ENCODE measurements around the gene PCBP2.
"Not testable (repeated sequence)": the region's sequence is repeated elsewhere in the genome, so short reads cannot be mapped to it uniquely, and the experiment has no call there.

PCBP2 gene

GRCh38 chr12:53451661-53452158, at the start of gene PCBP2:
PCBP2 (plus strand) TSS chr12:53452102; CDS start chr12:53454801, 2,699 bp downstream.
- TF ChIP-seq CTCF (conservative IDR thresholded peaks at IDR 0.05) (peak; percentile 93), ZFX (IDR thresholded peaks at IDR 0.05) (no peak)
- peak within 1 kb of the TSS; percentile 90 for H3K27ac ChIP-seq

GRCh38 chr12:53402351-53402750, 49.6 kb upstream of the PCBP2 start:
- H3K27ac ChIP-seq = not testable (repeated sequence)

GRCh38 chr12:53402871-53403270, 49.0 kb upstream of the PCBP2 start:
- H3K27ac ChIP-seq = no peak overlapping the region
- TF ChIP-seq CTCF (conservative IDR thresholded peaks at IDR 0.05) = no peak
- no peak for TF ChIP-seq ZFX (IDR thresholded peaks at IDR 0.05)

GRCh38 chr12:53410951-53411350, 41.0 kb upstream of the PCBP2 start:
- TF ChIP-seq CTCF (conservative IDR thresholded peaks at IDR 0.05) (no peak), ZFX (IDR thresholded peaks at IDR 0.05) (no peak)
- no peak overlapping the region for H3K27ac ChIP-seq

GRCh38 chr12:53413485-53414204, 38.3 kb upstream of the PCBP2 start:
- no peak overlapping the region for H3K27ac ChIP-seq
- TF ChIP-seq ZFX (IDR thresholded peaks at IDR 0.05) (no peak), CTCF (conservative IDR thresholded peaks at IDR 0.05) (no peak)

- no peak overlapping the region for H3K27ac ChIP-seq
- TF ChIP-seq ZFX (IDR thresholded peaks at IDR 0.05) (no peak), CTCF (conservative IDR thresholded peaks at IDR 0.05) (no peak)
These were observed 37.0 kb upstream of the PCBP2 start for GRCh38 chr12:53414756-53415417.

GRCh38 chr12:53415752-53416389, 36.0 kb upstream of the PCBP2 start:
- H3K27ac ChIP-seq = not testable (repeated sequence)

GRCh38 chr12:53417291-53417816, 34.5 kb upstream of the PCBP2 start:
- H3K27ac ChIP-seq = not testable (repeated sequence)
